Gastrocnemius medialis (tissue), 4 donors: Measurements from ENCODE around the gene PKHD1.

ENCODE experiments used
- POLR2A ChIP-seq, 2 donors: fragments of 450-650 bp; IDR thresholded peaks; one replicate each; pipeline ENCODE4 v1.6.1; 2017; ENCODE audit warnings: antibody characterized with exemption in 2 of 2, mild to moderate bottlenecking in 2 of 2, moderate library complexity in 2 of 2
- TF ChIP-seq, protein P1 (sequence below), 5 experiments: fragments of 450-650 bp in 3 of 5; fragments of 200-600 bp in 2 of 5; sonication (generic) in 2 of 5; IDR thresholded peaks in 4 of 5; conservative IDR thresholded peaks in 1 of 5; 1 replicate in 4 of 5; 2 replicates in 1 of 5; pipeline ENCODE4 v1.5.1; 2016 to 2019; ENCODE audit warnings: antibody characterized with exemption in 5 of 5, mild to moderate bottlenecking in 3 of 5, moderate library complexity in 3 of 5

- no peak for TF ChIP-seq POLR2A (IDR thresholded peaks at IDR 0.05)
- TF ChIP-seq, protein P1, sequence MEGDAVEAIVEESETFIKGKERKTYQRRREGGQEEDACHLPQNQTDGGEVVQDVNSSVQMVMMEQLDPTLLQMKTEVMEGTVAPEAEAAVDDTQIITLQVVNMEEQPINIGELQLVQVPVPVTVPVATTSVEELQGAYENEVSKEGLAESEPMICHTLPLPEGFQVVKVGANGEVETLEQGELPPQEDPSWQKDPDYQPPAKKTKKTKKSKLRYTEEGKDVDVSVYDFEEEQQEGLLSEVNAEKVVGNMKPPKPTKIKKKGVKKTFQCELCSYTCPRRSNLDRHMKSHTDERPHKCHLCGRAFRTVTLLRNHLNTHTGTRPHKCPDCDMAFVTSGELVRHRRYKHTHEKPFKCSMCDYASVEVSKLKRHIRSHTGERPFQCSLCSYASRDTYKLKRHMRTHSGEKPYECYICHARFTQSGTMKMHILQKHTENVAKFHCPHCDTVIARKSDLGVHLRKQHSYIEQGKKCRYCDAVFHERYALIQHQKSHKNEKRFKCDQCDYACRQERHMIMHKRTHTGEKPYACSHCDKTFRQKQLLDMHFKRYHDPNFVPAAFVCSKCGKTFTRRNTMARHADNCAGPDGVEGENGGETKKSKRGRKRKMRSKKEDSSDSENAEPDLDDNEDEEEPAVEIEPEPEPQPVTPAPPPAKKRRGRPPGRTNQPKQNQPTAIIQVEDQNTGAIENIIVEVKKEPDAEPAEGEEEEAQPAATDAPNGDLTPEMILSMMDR (IDR thresholded peaks at IDR 0.05 in 4 of 5, conservative IDR thresholded peaks at IDR 0.05 in 1 of 5): no peak
Observed at GRCh38 chr6:51928320-51928719, 159.1 kb downstream of the PKHD1 start.
